A172 (cell line): ENCODE measurements around the gene OTUD7B. TPM values are rescaled to one million over a fixed set of nuclear protein-coding genes. Genes with fewer than 3 reads are reported as not detected.
"Not testable (repeated sequence)": the region's sequence is repeated elsewhere in the genome, so short reads cannot be mapped to it uniquely, and the experiment has no call there.

ENCODE experiments used
- DNase-seq: peaks from one replicate; pipeline ENCODE4 v3.0.0-alpha.2; 2015; ENCODE audit warnings: low spot score
- total RNA-seq: library from RNA; depleted of rRNA; stranded (reverse); fragments of >200 nt; shearing (Covaris generic); gene quantifications from 2 replicates; pipeline ENCODE4 v1.2.3, GENCODE V29; 2014

The OTUD7B gene
- total RNA-seq, 1 experiment from 2014 or later = 15.6 TPM

GRCh38 chr1:149949911-149950310 is 60.6 kb downstream of the OTUD7B start:
- no peak for DNase-seq

- no peak for DNase-seq
Measured at GRCh38 chr1:149945206-149945605, 65.3 kb downstream of the OTUD7B start.

- DNase-seq = no peak
Measured at GRCh38 chr1:149942885-149943284, 67.6 kb downstream of the OTUD7B start.

DNA sequence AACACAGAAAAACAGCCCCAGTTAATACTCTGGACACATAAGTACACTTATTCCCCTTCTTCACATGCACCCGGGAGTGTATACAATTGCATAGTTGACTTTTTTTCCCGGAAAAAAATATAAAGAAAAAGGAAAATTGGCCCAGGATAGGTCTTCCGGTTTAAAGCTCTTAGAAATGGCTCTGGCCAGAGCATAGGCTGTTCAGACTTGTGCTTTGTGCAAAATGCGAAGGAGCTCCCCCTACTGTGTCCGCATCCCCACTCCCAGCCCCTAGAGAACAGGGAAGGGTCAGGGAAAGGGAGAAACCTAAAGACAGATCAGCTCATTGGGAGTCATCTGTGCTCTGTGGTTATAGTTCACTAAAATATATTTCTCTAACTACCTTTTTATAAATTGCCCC is 68.3 kb downstream of the OTUD7B start:
- no peak for DNase-seq

- no peak for DNase-seq
Measured at GRCh38 chr1:149940427-149940826, 70.1 kb downstream of the OTUD7B start.

DNA sequence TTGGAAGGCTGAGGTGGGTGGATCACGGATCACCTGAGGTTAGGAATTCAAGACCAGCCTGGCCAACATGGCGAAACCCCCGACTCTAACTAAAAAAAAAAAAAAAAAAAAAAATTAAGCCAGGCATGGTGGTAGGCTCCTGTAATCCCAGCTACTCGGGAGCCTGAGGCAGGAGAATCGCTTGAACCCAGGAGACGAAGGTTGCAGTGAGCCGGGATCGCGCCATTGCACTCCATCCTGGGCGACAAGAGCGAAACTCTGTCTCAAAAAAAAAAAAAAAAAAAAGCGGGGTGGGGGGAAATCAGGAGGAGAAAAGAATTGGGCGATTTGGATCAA is 71.9 kb downstream of the OTUD7B start:
- not testable (repeated sequence) for DNase-seq

DNA sequence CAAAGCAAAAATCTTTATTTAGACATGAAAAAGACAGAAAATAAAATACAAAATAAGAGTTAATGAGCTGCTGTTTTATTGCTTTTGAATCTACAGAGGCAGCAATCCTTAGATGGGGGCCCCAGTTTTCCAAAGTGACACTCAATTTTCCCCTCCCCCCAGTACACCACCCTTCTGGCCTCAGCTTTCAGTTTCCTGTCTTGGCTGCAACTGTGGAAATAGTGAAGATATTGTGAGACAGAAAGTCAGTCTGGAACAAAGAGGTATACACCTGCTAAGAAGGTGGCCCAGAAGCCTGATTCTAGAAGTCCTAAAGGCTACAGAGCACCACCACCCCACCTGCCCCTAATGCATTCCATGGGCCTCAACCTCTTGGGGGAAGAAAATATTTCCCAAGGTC is 72.8 kb downstream of the OTUD7B start:
- DNase-seq = no peak

DNA sequence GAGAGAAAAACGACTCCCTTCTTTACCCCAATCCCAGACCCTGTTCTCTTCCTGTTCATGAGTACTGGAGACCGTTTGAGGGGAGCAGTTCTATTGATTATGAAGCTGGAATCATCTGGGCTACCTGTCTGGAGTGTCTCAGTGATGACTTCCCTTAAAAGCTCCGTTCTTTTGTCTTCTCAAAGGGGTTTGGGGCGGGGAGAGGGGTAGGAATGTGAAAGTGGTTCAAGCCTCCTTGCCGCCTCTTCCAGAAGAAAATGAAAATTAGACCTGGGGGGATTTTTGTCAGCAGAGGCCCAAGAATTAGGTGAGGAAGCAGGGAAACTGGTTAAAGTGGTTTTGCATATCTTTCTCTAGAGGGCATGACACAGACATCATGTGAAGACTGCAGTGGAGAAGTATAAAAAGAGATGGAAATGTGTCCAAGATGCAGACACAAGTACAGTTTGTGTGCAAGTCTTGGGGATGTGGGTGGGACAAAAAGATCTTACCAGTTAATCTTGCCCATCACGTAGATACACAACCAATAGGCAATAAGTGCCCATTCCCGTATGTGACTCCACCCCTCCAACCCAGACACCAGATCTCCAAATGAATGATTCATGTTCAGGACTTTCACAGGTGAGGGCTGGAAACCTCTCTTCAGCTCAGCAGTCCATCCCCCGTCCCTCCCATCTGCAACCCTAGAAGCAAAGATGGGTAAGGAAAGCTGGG is 73.4 kb downstream of the OTUD7B start:
- peak; percentile 88 for DNase-seq

GRCh38 chr1:149936170-149936991 is 74.1 kb downstream of the OTUD7B start, which contains the start of gene MTMR11:
MTMR11 (minus strand) TSS chr1:149936879; CDS start chr1:149936647, 232 bp downstream.
- DNase-seq = peak; percentile 60

- no peak for DNase-seq
Measured at GRCh38 chr1:149934356-149934755, 76.2 kb downstream of the OTUD7B start.

DNA sequence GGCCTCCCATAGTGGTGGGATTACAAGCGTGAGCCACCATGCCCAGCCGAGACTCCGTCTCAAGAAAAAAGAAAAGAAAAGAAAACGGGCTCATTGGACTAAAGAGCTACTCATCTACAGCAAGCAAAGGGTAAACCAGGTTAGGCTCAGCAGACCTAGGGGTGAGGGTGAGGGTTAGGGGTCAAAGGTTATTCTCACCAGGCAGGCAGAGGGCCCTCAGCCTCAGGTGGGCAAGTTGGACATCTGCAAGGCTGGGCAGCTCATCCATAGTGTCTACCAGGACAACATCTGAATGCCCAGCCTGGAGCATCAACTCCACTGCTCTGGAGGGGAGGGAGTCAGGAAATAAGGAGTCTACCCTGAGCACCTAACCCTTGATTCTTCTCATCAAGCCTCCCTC is 77.3 kb downstream of the OTUD7B start:
- no peak for DNase-seq

DNA sequence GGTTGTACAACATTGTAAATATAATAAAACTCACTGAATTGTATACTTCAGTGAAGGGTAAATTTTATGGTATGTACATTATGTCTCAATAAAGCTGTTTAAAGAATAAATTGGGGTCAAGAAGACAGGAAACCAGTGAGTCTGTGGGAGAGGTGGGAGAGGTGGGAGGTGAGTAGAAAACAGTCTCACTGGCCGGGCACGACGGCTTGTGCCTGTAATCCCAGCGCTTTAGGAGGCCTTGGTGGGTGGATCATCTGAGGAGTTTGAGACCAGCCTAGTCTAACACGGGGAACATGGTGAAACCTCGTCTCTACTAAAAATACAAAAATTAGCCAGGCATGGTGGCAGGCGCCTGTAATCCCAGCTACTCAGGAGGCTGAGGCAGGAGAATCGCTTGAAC is 78.1 kb downstream of the OTUD7B start:
- DNase-seq = no peak

DNA sequence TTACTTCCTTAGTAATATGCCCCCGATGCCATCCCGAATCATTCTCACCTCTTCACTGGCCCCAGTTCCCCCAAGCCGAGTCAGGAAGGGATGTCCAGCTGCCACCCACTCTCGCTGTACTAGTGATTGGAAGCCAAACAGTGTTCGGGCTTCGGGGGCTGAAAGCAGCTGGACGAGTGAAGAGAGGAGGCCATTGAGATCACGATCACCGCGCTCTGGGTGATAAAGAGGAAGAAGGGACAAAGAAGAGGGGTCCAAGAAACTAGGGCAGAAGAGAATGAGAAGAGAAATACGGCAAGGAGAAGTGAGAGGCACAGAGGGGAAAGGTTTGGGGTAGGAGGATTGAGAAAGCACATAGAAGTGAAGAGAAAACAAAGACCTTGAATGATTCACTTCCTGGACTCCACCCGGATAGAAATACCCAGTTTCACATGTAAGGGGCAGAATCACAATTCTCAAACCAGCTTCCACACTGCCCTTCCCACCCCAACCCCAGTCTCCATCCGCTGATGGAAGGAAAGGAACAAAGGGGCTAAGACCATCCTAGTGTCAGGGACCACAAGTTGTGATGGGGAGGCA is 79.2 kb downstream of the OTUD7B start:
- peak; percentile 62 for DNase-seq

GRCh38 chr1:149929856-149930255 is 80.7 kb downstream of the OTUD7B start:
- DNase-seq = no peak

DNA sequence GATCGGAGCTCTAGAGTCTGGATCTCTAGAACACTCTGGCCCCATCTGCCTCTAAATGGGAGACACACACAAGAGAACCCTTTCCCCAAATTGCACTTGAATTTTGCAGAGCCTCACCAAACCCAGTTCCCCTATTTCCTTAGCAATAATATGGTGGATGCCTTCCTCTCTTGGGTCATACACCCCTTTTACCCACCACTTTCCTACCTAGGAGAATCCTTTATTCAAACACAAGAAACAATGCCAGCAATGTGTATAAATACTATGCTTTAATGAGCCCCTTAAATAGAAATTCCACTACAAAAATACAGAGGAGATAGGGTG is 82.2 kb downstream of the OTUD7B start:
- no peak for DNase-seq

- DNase-seq = peak; percentile 94
Measured at GRCh38 chr1:149927563-149928400, 82.7 kb downstream of the OTUD7B start, which contains the start of gene SF3B4. SF3B4 (minus strand) TSS chr1:149927803; CDS start chr1:149927759, 44 bp downstream.

- peak; percentile 22 for DNase-seq
Measured at GRCh38 chr1:149927056-149927562, 83.4 kb downstream of the OTUD7B start.

DNA sequence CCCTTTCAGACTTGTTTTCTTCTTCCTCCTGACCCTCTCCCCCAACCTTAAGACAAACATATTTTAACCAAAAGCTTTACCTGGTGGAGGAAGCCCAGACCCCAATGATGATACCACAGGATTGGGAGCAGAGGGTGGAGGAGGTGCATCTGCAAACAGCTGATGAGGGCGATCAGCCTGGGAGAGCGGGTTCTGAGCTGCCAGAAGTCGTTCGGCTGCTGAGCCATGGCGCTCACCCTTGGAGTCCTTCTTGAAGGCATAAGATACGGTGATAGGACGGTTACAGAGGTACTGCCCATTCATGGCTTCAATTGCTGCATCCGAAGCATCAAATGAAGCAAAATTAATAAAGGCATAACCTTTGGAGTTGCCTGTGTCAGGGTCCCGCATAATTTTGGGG is 84.2 kb downstream of the OTUD7B start:
- no peak for DNase-seq

- no peak for DNase-seq
Measured at GRCh38 chr1:149925751-149926150, 84.8 kb downstream of the OTUD7B start.

- DNase-seq = no peak
Measured at GRCh38 chr1:149925345-149925744, 85.2 kb downstream of the OTUD7B start.

- no peak for DNase-seq
Measured at GRCh38 chr1:149923626-149924025, 86.9 kb downstream of the OTUD7B start.
